Germinal center (tissue), 1 donor: ENCODE results near the gene BSN.
"Not testable (repeated sequence)": the region's sequence is repeated elsewhere in the genome, so short reads cannot be mapped to it uniquely, and the experiment has no call there.

Experiments used
- DNase-seq: peaks from one replicate; pipeline ENCODE4 v3.0.0; 2012; ENCODE audit warnings: mixed read lengths, low spot score

BSN gene

DNA sequence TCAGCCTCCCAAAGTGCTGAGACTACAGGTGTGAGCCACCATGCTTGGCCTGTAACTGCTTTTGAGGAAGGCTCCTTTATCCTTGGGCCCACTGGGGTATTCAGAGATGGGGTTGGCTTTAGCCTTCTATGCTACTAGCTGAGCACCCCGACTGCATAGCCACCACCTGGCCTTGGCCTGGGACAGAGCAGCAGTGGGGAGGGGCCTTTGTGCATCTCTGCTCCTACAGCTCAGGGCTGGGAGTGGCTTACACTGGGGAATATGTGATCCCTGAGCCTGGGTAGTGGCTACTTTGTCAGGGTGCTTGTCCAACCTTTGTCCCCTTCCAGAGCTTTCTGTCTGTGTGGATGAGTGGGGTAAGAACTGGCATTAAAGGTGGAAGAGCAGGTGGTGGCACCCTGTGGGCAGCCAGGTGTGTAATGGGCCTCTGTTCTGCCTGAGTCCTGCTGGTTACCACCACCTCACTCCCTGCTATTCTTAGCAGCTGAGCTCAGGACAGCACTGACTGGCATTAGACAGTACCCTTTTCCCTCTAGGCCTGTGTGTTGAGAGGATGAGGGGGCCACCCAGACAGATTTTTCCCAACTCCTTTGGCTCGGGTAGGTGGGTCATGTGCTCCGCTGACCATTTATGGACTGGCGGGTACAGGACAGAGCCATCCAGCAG lies 141.2 kb downstream of the BSN start:
- not testable (repeated sequence) for DNase-seq

GRCh38 chr3:49699281-49699979 lies 145.2 kb downstream of the BSN start:
- DNase-seq = no peak

- DNase-seq = no peak
Measured at GRCh38 chr3:49700014-49700413, 145.7 kb downstream of the BSN start.

DNA sequence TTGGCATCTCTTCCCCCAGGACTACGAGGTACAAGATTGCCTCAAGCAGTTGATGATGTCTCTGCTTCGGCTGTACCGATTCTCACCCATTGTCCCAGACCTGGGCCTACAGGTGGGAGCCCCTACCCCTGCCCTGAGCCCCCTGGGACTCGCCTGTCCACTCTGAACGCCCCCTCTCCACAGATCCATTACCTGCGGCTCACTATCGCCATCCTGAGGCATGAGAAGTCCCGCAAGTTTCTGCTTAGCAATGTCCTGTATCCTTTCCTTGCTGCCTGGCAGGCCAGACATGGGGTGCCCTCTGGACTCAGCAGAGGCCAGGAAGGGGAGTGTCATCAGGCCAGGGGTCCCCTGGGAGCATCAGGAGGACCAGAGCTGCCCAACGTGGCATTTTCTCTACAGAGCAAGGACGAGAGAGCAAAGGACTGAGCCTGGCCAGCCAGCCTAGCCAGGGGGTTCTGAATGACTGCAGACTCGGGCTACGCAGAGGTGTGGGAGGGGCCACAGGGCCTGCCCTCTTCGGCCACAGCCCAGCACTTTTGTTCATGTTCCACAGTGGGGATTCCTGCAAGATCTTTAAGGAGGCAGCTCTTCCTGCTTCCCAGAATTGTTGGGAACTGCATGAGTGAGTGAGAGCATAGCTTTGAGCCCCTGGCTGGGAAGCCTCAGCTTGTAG lies 146.3 kb downstream of the BSN start:
- DNase-seq = no peak

- DNase-seq = no peak
Measured at GRCh38 chr3:49701388-49702077, 147.3 kb downstream of the BSN start.

GRCh38 chr3:49702672-49703071 lies 148.4 kb downstream of the BSN start:
- DNase-seq = no peak

DNA sequence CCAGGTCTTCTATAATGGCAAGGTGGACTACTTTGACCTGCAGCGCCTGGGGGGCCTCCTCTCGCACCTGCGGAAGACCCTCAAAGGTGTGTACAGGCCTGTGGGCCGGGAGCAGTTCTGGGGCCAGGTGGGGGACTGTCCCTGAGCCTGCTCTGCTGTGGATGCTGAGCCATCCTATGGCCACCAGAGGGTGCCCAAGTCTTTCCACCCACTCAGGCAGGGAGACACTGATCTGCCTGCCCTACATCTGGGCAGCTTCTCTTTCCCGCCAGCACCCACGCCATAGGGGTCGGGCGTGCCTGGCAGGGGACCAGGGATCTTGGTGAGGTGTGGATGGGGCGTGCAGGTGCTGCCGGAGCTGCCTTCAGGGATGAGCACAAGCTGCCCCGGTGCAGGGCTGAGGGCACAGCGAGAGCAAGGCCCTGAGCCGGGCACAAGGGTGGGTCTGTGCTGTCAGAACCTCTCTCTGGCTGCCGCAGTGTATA lies 149.2 kb downstream of the BSN start:
- peak; percentile 84 for DNase-seq

- no peak for DNase-seq
Measured at GRCh38 chr3:49703956-49704355, 149.7 kb downstream of the BSN start.

GRCh38 chr3:49704629-49705028 lies 150.4 kb downstream of the BSN start:
- DNase-seq = no peak

DNA sequence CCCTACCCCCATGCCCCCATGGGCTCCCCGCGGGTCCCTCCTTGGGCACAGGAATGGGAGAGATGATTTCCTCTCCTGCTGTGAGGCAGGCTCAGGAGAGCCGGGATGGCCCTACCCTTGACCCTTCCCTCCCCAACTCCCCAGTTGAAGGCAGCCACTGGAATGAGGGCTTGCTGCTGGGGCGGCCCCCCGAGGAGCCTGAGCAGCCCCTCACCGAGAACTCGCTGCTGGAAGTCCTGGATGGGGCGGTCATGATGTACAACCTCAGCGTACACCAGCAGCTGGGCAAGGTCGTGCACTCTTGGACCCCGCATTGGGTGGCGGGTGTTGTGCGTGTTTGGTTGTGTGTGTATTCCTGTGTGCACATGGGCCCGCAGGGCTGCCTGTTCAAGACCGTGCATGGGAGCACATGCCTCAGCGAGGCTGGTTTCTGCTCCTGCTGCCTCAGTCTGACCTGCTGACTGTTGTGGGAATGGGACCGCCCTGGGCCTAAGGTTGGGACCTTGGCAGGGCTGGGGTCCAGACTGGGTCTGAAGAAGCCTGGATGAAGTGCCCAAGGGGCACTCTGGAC lies 151.2 kb downstream of the BSN start:
- DNase-seq = no peak

GRCh38 chr3:49706456-49707112 lies 152.3 kb downstream of the BSN start:
- DNase-seq = no peak

DNA sequence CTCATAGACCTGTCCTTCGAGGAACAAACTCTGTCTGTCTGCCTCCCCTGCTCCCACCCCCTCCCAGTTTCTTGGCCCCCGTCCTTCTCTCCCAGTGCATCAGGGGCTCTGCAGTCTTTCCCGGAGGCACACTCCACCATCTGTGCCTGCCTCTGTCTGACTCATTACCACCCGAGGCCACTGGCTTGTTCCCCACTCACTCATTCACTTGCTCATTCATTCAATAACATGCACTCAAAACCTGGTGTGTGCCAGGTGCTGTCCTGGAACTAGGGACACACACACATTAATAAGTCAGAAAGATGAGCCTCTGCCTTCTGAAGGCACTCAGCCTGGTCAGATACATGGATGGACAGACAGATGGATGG lies 152.8 kb downstream of the BSN start:
- no peak for DNase-seq

- DNase-seq = no peak
Measured at GRCh38 chr3:49709852-49710251, 155.6 kb downstream of the BSN start.

- DNase-seq = no peak
Measured at GRCh38 chr3:49711489-49711888, 157.2 kb downstream of the BSN start.

DNA sequence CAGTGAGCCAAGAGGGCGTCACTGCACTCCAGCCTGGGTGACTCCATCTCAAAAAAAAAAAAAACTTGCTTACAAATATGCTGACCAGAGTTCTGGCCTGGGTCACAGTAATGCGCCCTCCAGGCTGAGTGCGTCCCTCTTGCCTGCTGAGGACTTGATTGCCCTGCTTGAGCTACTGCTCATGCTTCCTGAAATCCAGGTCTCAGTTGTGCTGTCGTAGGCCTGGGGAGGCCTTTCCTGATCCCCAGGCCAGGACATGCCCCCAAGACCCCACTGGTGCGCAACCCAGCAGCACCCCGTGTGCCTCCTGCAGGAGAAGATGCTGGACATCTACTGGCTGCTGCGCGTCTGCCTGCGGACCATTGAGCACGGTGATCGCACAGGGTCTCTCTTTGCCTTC lies 157.9 kb downstream of the BSN start:
- DNase-seq = no peak

DNA sequence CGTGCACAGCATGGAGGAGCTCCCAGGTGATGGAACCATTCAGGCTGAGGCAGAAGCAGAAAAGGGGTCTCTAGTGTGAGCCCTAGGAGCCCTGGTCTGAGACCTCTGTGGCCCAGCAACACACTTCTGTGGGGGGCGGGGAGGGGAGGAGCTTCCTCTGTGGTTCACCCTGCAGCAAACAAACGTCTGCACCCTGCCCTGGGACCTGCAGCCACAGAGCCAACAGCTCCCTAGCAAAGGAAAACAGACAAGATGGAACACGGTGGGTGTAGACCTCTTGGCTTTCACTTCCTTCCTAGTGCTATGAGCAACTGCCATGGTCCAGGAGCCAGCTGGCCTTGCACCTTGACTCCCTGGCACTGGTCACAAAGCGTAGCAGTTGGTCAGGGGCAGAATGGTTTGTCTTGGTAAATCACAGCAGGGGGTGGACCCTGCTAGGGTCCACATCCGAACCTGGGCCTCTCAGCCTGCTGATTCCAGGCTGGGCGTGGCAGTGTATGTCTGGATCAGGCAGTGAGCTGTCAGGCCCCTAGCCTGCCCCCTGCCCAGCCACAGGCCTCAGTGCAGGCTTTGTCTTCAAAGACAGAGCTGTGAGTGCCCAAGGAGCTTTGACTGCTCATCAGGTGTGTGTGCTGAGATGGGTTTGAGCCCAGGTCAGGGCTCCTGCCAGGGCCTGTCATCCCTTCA lies 158.5 kb downstream of the BSN start:
- no peak for DNase-seq

- DNase-seq = no peak
Measured at GRCh38 chr3:49713336-49714105, 159.2 kb downstream of the BSN start.

GRCh38 chr3:49714728-49715550 lies 160.7 kb downstream of the BSN start:
- no peak for DNase-seq

- no peak for DNase-seq
Measured at GRCh38 chr3:49715611-49716121, 161.4 kb downstream of the BSN start.
